ENCODE data around the gene NOC4L. TPM values are rescaled to one million over a fixed set of nuclear protein-coding genes. Genes with fewer than 3 reads are reported as not detected.
"Not testable (repeated sequence)": the region's sequence is repeated elsewhere in the genome, so short reads cannot be mapped to it uniquely, and the experiment has no call there.

Gene NOC4L
- total RNA-seq, 2 experiments from 2014 or later, result 31.0 to 47.6 TPM

DNA sequence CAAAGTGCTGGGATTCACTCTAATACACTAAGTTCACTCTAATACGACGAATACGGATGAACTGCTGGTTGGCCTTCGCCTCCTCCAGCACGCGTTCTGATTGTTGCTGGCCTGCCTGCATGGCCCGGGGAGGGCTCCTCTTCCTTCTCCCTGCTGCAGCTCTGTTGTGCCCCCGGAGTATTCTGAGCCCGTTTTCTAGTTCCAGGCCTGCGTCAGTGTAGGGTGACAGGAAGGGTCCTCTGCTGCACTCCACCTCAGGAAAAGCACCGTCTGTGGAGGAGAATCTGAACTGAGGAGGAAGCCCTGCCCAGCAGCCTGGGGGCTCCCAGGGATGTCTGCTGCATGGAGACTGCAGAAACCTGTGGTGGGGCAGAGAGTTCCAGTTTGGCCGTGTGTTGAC, 44.5 kb upstream of the NOC4L start:
- no peak overlapping the region for H3K27ac ChIP-seq (ENCODE audit: low read depth, low read length, poor library complexity, severe bottlenecking)
- H3K4me1 ChIP-seq (ENCODE audit: insufficient read depth, low read length, poor library complexity, severe bottlenecking), result no peaks in the 10 kb centered on the region
- H4K20me1 ChIP-seq (ENCODE audit: insufficient read depth, low read length), result no peaks in the 10 kb centered on the region; the same call in 1 of the 2 replicates
- POLR2A ChIA-PET, result no interaction called here
- intact Hi-C loops (cut with micrococcal nuclease; ENCODE audit: unreplicated experiment), result no loop called here
- no peaks in the 10 kb centered on the region for H3K9me2 ChIP-seq (ENCODE audit: insufficient read depth, low read length)
- no peak overlapping the region for H3K4me3 ChIP-seq (ENCODE audit: low read depth, low read length, poor library complexity, severe bottlenecking)
- CTCF ChIA-PET (ENCODE audit: unreplicated experiment), result no interaction called here
- peaks cover 57% of the 10 kb centered on the region for H3K36me3 ChIP-seq (ENCODE audit: insufficient read depth, low read length)
- peaks cover 14% of the 10 kb centered on the region; the same call in 1 of the 2 replicates for H3K79me2 ChIP-seq (ENCODE audit: insufficient read depth, low read depth, low read length)
- H2AFZ ChIP-seq (ENCODE audit: low read length), result no peak overlapping the region
- no peak for TF ChIP-seq EZH2phosphoT487 (IDR thresholded peaks at IDR 0.05; ENCODE audit: borderline replicate concordance, low read depth, low read length)
- TF ChIP-seq, protein P1, sequence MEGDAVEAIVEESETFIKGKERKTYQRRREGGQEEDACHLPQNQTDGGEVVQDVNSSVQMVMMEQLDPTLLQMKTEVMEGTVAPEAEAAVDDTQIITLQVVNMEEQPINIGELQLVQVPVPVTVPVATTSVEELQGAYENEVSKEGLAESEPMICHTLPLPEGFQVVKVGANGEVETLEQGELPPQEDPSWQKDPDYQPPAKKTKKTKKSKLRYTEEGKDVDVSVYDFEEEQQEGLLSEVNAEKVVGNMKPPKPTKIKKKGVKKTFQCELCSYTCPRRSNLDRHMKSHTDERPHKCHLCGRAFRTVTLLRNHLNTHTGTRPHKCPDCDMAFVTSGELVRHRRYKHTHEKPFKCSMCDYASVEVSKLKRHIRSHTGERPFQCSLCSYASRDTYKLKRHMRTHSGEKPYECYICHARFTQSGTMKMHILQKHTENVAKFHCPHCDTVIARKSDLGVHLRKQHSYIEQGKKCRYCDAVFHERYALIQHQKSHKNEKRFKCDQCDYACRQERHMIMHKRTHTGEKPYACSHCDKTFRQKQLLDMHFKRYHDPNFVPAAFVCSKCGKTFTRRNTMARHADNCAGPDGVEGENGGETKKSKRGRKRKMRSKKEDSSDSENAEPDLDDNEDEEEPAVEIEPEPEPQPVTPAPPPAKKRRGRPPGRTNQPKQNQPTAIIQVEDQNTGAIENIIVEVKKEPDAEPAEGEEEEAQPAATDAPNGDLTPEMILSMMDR (conservative IDR thresholded peaks at IDR 0.05; ENCODE audit: low read length), result no peak
- BruUV-seq (replicated peaks), result no TSS peak
- no peak for DNase-seq (ENCODE audit: low spot score)
- no peak overlapping the region for H3K4me2 ChIP-seq (ENCODE audit: low read length)
- no peaks in the 10 kb centered on the region for H3K9me3 ChIP-seq (ENCODE audit: low read length)

DNA sequence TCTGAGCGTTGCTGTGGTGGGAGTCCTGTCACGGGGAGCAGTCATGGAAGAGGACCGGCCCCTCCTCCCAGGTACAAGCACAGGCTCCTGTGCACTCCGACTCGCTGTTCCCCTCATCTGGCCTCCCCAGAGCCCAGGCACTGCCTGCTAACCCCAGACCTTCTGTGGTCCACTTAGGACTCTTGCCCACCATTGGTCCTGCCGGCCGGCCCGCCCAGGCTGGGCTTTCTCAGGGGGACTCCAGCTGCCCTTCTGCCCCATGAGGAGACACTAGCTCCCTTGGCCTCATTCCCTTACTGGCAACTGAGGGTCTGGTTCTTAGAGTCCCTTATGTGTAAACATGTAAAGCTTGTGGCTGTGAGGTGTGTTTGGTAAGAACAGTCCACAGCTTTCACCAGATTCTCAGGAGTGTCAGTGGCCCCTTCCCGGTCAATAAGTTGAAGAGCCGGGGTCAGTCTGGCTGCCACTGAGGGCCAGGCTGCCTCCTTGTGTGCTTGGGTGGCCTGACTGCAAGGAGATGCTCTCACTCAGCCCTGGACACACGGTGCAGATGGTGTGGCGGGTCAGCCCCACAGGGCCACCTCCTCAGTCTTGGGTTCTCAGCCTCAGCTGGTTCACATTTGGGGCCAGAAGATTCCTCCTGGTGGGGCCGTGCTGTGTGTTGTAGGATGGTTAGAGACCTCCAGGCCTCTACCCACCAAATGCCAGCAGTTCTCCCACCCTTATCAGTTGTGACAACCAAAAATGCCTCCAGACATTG, 43.8 kb upstream of the NOC4L start:
- no peak overlapping the region for H3K4me2 ChIP-seq (ENCODE audit: low read length)
- H3K4me3 ChIP-seq (ENCODE audit: low read depth, low read length, poor library complexity, severe bottlenecking), result no peak overlapping the region
- H3K9me2 ChIP-seq (ENCODE audit: insufficient read depth, low read length), result no peaks in the 10 kb centered on the region
- no peaks in the 10 kb centered on the region; the same call in 1 of the 2 replicates for H4K20me1 ChIP-seq (ENCODE audit: insufficient read depth, low read length)
- peaks cover 12% of the 10 kb centered on the region; the same call in 1 of the 2 replicates for H3K79me2 ChIP-seq (ENCODE audit: insufficient read depth, low read depth, low read length)
- H3K27ac ChIP-seq (ENCODE audit: low read depth, low read length, poor library complexity, severe bottlenecking), result no peak overlapping the region
- no peak overlapping the region for H2AFZ ChIP-seq (ENCODE audit: low read length)
- H3K36me3 ChIP-seq (ENCODE audit: insufficient read depth, low read length), result peaks cover 54% of the 10 kb centered on the region
- H3K4me1 ChIP-seq (ENCODE audit: insufficient read depth, low read length, poor library complexity, severe bottlenecking), result no peaks in the 10 kb centered on the region
- intact Hi-C loops (cut with micrococcal nuclease; ENCODE audit: unreplicated experiment), result no loop called here
- ChIA-PET CTCF (ENCODE audit: unreplicated experiment) (no interaction called here), POLR2A (no interaction called here)
- H3K9me3 ChIP-seq (ENCODE audit: low read length), result no peaks in the 10 kb centered on the region
- no peak for DNase-seq (ENCODE audit: low spot score)
- TF ChIP-seq, protein P1 (conservative IDR thresholded peaks at IDR 0.05; ENCODE audit: low read length), result no peak
- TF ChIP-seq EZH2phosphoT487 (IDR thresholded peaks at IDR 0.05; ENCODE audit: borderline replicate concordance, low read depth, low read length), result no peak
- BruUV-seq (replicated peaks), result no TSS peak

DNA sequence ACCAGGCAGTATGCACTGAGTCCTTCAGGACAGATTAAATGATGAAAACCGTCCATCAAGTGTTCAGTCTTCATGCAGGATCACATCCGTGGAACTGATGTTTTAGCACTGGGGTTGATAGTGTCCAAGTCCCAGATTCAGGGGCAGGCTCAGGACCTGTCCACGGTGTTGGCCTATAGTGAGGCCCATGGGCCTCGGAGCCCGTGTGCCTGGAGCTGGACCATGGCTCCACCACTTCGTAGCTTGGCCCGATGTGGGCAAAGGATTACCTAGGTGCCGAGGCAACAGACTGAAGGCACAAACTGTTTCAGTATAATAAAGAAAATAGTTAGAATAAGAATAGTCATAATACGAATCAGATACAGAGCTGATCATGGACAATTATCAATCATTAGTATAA, 42.0 kb upstream of the NOC4L start:
- H3K4me2 ChIP-seq (ENCODE audit: low read length), result no peak overlapping the region
- TF ChIP-seq EZH2phosphoT487 (IDR thresholded peaks at IDR 0.05; ENCODE audit: borderline replicate concordance, low read depth, low read length), result no peak
- TF ChIP-seq, protein P1 (conservative IDR thresholded peaks at IDR 0.05; ENCODE audit: low read length), result no peak
- POLR2A ChIA-PET, result no interaction called here
- H3K27ac ChIP-seq (ENCODE audit: low read depth, low read length, poor library complexity, severe bottlenecking), result no peak overlapping the region
- no peaks in the 10 kb centered on the region for H3K9me3 ChIP-seq (ENCODE audit: low read length)
- no peak overlapping the region for H2AFZ ChIP-seq (ENCODE audit: low read length)
- intact Hi-C loops (cut with micrococcal nuclease; ENCODE audit: unreplicated experiment), result no loop called here
- no peaks in the 10 kb centered on the region; the same call in 1 of the 2 replicates for H4K20me1 ChIP-seq (ENCODE audit: insufficient read depth, low read length)
- H3K79me2 ChIP-seq (ENCODE audit: insufficient read depth, low read depth, low read length), result peaks cover 14% of the 10 kb centered on the region; the same call in 1 of the 2 replicates
- DNase-seq (ENCODE audit: low spot score), result no peak
- H3K36me3 ChIP-seq (ENCODE audit: insufficient read depth, low read length), result peaks cover 48% of the 10 kb centered on the region
- no peaks in the 10 kb centered on the region for H3K9me2 ChIP-seq (ENCODE audit: insufficient read depth, low read length)
- CTCF ChIA-PET (ENCODE audit: unreplicated experiment), result no interaction called here
- H3K4me3 ChIP-seq (ENCODE audit: low read depth, low read length, poor library complexity, severe bottlenecking), result no peak overlapping the region
- H3K4me1 ChIP-seq (ENCODE audit: insufficient read depth, low read length, poor library complexity, severe bottlenecking), result no peaks in the 10 kb centered on the region
- BruUV-seq (replicated peaks), result no TSS peak

DNA sequence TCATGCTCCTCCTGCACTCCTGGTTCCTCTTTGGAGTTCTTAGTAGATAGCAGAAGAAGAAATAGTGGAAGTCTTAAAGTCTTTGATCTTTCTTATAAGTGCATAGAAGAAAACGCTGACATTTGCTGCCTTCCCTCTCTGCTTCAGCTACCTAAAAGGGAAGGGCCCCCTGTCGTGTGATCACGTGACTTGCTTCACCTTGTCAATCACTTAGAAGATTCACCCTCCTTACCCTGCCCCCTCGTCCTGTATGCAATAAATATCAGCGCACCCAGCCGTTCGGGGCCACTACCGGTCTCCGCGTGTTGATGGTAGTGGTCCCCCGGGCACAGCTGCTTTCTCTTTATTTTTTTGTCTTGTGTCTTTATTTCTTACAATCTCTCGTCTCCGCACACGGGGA, 41.2 kb upstream of the NOC4L start:
- POLR2A ChIA-PET; intact Hi-C loops (cut with micrococcal nuclease; ENCODE audit: unreplicated experiment): not testable (repeated sequence)

More for the DNA sequence above, 41.2 kb upstream of the NOC4L start:
- H3K4me1 ChIP-seq (ENCODE audit: insufficient read depth, low read length, poor library complexity, severe bottlenecking); H3K4me2 ChIP-seq (ENCODE audit: low read length); H3K9me3 ChIP-seq (ENCODE audit: low read length); H4K20me1 ChIP-seq (ENCODE audit: insufficient read depth, low read length); H3K27ac ChIP-seq (ENCODE audit: low read depth, low read length, poor library complexity, severe bottlenecking); H3K79me2 ChIP-seq (ENCODE audit: insufficient read depth, low read depth, low read length); H2AFZ ChIP-seq (ENCODE audit: low read length); H3K9me2 ChIP-seq (ENCODE audit: insufficient read depth, low read length); DNase-seq (ENCODE audit: low spot score); H3K4me3 ChIP-seq (ENCODE audit: low read depth, low read length, poor library complexity, severe bottlenecking); CTCF ChIA-PET (ENCODE audit: unreplicated experiment); BruUV-seq (replicated peaks): not testable (repeated sequence)
- H3K36me3 ChIP-seq (ENCODE audit: insufficient read depth, low read length), result peaks cover 45% of the 10 kb centered on the region
